HEK293 (cell line): ENCODE results near the gene POFUT2.

Experiments
- SP2 ChIP-seq: fragments of 450-650 bp; formaldehyde crosslinking; IDR thresholded peaks from 2 replicates; pipeline ENCODE4 v1.5.1; 2016; ENCODE audit warnings: missing biosample characterization, missing genetic modification characterization
- YY1 ChIP-seq: fragments of 450-650 bp; formaldehyde crosslinking; IDR thresholded peaks from 2 replicates; pipeline ENCODE4 v1.5.1; 2018; ENCODE audit warnings: missing biosample characterization, missing genetic modification characterization
- ZNF274 ChIP-seq, 2 experiments: fragments of 200-500 bp in 1 of 2; fragments of 450-650 bp in 1 of 2; sonication (Bioruptor generic) in 1 of 2; formaldehyde crosslinking in 1 of 2; IDR thresholded peaks; 2 replicates each; pipeline versions ENCODE4 v1.5.1 to v1.6.1; 2014 to 2016; ENCODE audit warnings: borderline replicate concordance in 1 of 2, inconsistent platforms in 1 of 2, low read length in 1 of 2, missing biosample characterization in 1 of 2, missing genetic modification characterization in 1 of 2
- TF ChIP-seq, protein P1 (sequence below): fragments of 450-650 bp; formaldehyde crosslinking; IDR thresholded peaks from 2 replicates; pipeline ENCODE4 v1.5.1; 2016; ENCODE audit warnings: missing biosample characterization, missing genetic modification characterization
- TF ChIP-seq, protein P2 (sequence below): fragments of 450-650 bp; formaldehyde crosslinking; IDR thresholded peaks from 2 replicates; pipeline ENCODE4; 2016; ENCODE audit warnings: missing biosample characterization, missing genetic modification characterization
- TF ChIP-seq, protein P3 (sequence below): fragments of 450-650 bp; formaldehyde crosslinking; IDR thresholded peaks from 2 replicates; pipeline ENCODE4 v1.5.1; 2016; ENCODE audit warnings: missing biosample characterization, missing genetic modification characterization

DNA sequence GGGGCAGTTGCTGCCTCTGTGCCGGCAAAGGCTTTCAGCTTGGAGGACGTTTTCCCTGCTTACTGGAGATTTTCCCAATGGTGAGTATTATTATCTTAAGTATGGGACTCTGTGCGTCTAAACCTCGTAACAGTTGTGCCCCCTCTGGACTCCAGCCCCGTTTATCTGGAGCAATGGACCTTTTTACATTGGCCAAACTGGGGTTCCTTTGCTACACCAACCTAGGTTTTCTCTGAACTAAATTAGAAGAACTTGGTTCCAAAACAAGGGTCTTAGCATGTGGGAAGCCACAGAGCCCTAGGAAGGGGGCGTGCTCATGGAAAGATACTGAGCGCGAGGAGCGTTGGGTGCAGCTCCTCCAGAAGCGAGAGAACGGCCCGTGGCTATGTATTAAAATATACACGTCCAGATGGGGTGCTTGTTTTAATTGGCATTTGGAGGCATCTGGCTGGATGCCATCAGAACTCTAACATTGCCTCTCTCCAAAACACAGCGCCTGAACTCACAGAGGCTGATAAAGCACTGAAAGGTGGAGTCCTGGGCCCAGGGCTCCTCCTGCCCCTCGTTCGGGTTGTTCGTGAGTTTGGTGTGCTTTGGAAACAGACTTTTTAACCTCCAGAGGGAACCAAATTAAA lies 28.4 kb downstream of the POFUT2 start:
- no peak for TF ChIP-seq YY1 (tag by site-specific recombination)
- TF ChIP-seq, protein P1, sequence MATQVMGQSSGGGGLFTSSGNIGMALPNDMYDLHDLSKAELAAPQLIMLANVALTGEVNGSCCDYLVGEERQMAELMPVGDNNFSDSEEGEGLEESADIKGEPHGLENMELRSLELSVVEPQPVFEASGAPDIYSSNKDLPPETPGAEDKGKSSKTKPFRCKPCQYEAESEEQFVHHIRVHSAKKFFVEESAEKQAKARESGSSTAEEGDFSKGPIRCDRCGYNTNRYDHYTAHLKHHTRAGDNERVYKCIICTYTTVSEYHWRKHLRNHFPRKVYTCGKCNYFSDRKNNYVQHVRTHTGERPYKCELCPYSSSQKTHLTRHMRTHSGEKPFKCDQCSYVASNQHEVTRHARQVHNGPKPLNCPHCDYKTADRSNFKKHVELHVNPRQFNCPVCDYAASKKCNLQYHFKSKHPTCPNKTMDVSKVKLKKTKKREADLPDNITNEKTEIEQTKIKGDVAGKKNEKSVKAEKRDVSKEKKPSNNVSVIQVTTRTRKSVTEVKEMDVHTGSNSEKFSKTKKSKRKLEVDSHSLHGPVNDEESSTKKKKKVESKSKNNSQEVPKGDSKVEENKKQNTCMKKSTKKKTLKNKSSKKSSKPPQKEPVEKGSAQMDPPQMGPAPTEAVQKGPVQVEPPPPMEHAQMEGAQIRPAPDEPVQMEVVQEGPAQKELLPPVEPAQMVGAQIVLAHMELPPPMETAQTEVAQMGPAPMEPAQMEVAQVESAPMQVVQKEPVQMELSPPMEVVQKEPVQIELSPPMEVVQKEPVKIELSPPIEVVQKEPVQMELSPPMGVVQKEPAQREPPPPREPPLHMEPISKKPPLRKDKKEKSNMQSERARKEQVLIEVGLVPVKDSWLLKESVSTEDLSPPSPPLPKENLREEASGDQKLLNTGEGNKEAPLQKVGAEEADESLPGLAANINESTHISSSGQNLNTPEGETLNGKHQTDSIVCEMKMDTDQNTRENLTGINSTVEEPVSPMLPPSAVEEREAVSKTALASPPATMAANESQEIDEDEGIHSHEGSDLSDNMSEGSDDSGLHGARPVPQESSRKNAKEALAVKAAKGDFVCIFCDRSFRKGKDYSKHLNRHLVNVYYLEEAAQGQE (tag by site-specific recombination) = no peak
- TF ChIP-seq, protein P2, sequence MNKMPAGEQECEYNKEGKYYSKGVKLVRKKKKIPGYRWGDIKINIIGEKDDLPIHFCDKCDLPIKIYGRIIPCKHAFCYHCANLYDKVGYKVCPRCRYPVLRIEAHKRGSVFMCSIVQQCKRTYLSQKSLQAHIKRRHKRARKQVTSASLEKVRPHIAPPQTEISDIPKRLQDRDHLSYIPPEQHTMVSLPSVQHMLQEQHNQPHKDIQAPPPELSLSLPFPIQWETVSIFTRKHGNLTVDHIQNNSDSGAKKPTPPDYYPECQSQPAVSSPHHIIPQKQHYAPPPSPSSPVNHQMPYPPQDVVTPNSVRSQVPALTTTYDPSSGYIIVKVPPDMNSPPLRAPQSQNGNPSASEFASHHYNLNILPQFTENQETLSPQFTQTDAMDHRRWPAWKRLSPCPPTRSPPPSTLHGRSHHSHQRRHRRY (tag by site-specific recombination) = no peak
- TF ChIP-seq, protein P3, sequence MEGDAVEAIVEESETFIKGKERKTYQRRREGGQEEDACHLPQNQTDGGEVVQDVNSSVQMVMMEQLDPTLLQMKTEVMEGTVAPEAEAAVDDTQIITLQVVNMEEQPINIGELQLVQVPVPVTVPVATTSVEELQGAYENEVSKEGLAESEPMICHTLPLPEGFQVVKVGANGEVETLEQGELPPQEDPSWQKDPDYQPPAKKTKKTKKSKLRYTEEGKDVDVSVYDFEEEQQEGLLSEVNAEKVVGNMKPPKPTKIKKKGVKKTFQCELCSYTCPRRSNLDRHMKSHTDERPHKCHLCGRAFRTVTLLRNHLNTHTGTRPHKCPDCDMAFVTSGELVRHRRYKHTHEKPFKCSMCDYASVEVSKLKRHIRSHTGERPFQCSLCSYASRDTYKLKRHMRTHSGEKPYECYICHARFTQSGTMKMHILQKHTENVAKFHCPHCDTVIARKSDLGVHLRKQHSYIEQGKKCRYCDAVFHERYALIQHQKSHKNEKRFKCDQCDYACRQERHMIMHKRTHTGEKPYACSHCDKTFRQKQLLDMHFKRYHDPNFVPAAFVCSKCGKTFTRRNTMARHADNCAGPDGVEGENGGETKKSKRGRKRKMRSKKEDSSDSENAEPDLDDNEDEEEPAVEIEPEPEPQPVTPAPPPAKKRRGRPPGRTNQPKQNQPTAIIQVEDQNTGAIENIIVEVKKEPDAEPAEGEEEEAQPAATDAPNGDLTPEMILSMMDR (tag by site-specific recombination) = no peak
- no peak for TF ChIP-seq ZNF274 (IDR thresholded peaks at IDR 0.05; ENCODE audit: low read length)
- TF ChIP-seq ZNF274 (tag by site-specific recombination; IDR thresholded peaks at IDR 0.05; ENCODE audit: borderline replicate concordance) = no peak
- TF ChIP-seq SP2 = no peak
